A549 treated with GW870086 at 1 μM for 4 hours (cell line): ENCODE results near the gene CCL25. TPM values are rescaled to one million over a fixed set of nuclear protein-coding genes. Genes with fewer than 3 reads are reported as not detected.

ENCODE experiments used
- total RNA-seq: library from RNA; stranded (reverse); fragments of 200-300 nt; extraction: Qiagen RNA extraction; gene quantifications from 5 replicates; pipeline ENCODE4 v1.2.3, GENCODE V29; 2022; ENCODE audit warnings: low read depth

The CCL25 gene, protein sequence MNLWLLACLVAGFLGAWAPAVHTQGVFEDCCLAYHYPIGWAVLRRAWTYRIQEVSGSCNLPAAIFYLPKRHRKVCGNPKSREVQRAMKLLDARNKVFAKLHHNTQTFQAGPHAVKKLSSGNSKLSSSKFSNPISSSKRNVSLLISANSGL
- not detected in 5 replicates for total RNA-seq

DNA sequence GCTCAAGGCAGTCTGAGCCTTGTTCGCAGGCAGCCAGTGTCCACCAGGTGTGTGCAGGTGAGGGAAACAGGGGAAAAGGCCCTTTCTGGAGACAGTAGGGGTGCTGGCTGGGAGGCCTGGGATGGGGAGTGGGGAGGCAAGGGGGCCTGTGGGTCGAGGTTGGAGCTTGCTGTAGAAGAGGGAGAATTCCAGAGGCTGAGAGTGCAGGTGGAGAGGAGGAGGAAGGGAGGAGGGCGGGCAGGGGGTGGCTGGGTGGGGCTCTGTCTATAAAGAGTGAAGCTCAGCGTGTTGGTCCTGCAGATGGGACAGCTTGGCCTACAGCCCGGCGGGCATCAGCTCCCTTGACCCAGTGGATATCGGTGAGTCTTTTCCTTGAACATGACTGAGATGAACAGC, at the start of gene CCL25:
TSS of gene CCL25 (plus strand) at position 297 of the 396 bp plus-strand sequence. CDS start 290 bp downstream, outside the sequence.

GRCh38 chr19:8005534-8006256, 46.9 kb upstream of the CCL25 start, which contains the start of gene ELAVL1:
ELAVL1 (minus strand) TSS chr19:8005641; CDS start chr19:7991815, 13,826 bp downstream.

Other genes with a start within 250 kb of the CCL25 start
- gene EVI5L, start 222.5 kb upstream of the CCL25 start, total RNA-seq = 1.3 to 1.7 TPM (median 1.5 TPM) in 5 replicates
- 0.22 to 0.49 TPM (median 0.41 TPM) in 5 replicates for gene PRR36, start 178.4 kb upstream of the CCL25 start, total RNA-seq
- 5.1 to 7.1 TPM (median 6.3 TPM) in 5 replicates for gene LRRC8E, start 164.2 kb upstream of the CCL25 start, total RNA-seq
- gene MAP2K7, start 148.9 kb upstream of the CCL25 start, total RNA-seq = 10.9 to 15.6 TPM (median 14.6 TPM) in 5 replicates
- gene TGFBR3L, start 137.9 kb upstream of the CCL25 start, total RNA-seq = 1.1 to 2.2 TPM (median 1.9 TPM) in 5 replicates
- gene SNAPC2, start 132.4 kb upstream of the CCL25 start, total RNA-seq = 19.7 to 30.6 TPM (median 27.1 TPM) in 5 replicates
- 10.4 to 21.1 TPM (median 20.1 TPM) in 5 replicates for gene CTXN1, start 126.6 kb upstream of the CCL25 start, total RNA-seq
- 24.7 to 28.6 TPM (median 27.5 TPM) in 5 replicates for gene TIMM44, start 109.1 kb upstream of the CCL25 start, total RNA-seq
- gene ELAVL1, start 47.1 kb upstream of the CCL25 start, total RNA-seq = 66.2 to 71.1 TPM (median 68.4 TPM) in 5 replicates
- gene FBN3, start 96.8 kb downstream of the CCL25 start, total RNA-seq = not detected in 5 replicates
- 2.1 to 3.9 TPM (median 3.3 TPM) in 5 replicates for gene CERS4, start 156.6 kb downstream of the CCL25 start, total RNA-seq